Progenitor cell of endocrine pancreas (in vitro differentiated cells): Measurements from ENCODE around the gene SFTPA2. TPM values are rescaled to one million over a fixed set of nuclear protein-coding genes. Genes with fewer than 3 reads are reported as not detected.

ENCODE experiments used
- DNase-seq: peaks from one replicate; pipeline ENCODE4 v3.0.0; 2021; ENCODE audit warnings: low spot score; ENCODE audit not compliant: unreplicated experiment
- H3K27ac Mint-ChIP-seq: 2 replicates; pipeline ENCODE4 v1.8.0; 2021; ENCODE audit warnings: mild to moderate bottlenecking, moderate library complexity, mixed read lengths
- H3K27me3 Mint-ChIP-seq: 2 replicates; pipeline ENCODE4 v1.8.0; 2021; ENCODE audit warnings: mixed read lengths
- H3K36me3 Mint-ChIP-seq: 2 replicates; pipeline ENCODE4 v1.8.0; 2022; ENCODE audit warnings: mixed read lengths; ENCODE audit not compliant: insufficient read depth
- H3K4me1 Mint-ChIP-seq: 2 replicates; pipeline ENCODE4 v1.8.0; 2021; ENCODE audit warnings: low read depth, mixed read lengths
- H3K4me3 Mint-ChIP-seq: 2 replicates; pipeline ENCODE4 v1.8.0; 2021; ENCODE audit warnings: low read depth, mild to moderate bottlenecking, moderate library complexity, mixed read lengths
- H3K9me3 Mint-ChIP-seq: 2 replicates; pipeline ENCODE4 v1.8.0; 2021; ENCODE audit warnings: low read depth, mixed read lengths
- CTCF ChIP-seq: fragments of 200-600 bp; sonication (generic); IDR thresholded peaks from one replicate; pipeline ENCODE4 v1.5.0; 2021; ENCODE audit warnings: antibody characterized with exemption, mild to moderate bottlenecking; ENCODE audit not compliant: unreplicated experiment
- long read RNA-seq: library from polyadenylated mRNA; unstranded; transcript quantifications from one replicate; pipeline ENCODE4 v2.0.0, GENCODE V29; 2020
- total RNA-seq: library from RNA; stranded (reverse); gene quantifications from 2 replicates; pipeline ENCODE4 v1.2.1, GENCODE V29; 2021

Gene SFTPA2
- not detected in 2 replicates for total RNA-seq
- long read RNA-seq: 0 reads

GRCh38 chr10:79560160-79560709 lies at the start of gene SFTPA2:
SFTPA2 (minus strand) TSS chr10:79560407; CDS start chr10:79559483, 924 bp downstream.
- Mint-ChIP-seq H3K27ac (no peak within 1 kb of the TSS), H3K27me3 (peaks cover 35% of the 10 kb centered on the region), H3K9me3 (no peaks in the 10 kb centered on the region), H3K4me1 (peaks cover 2% of the 10 kb centered on the region), H3K4me3 (no peak within 1 kb of the TSS), H3K36me3 (no peaks in the 10 kb centered on the region)
- DNase-seq: no peak
- no peak for TF ChIP-seq CTCF

GRCh38 chr10:79608505-79609375 lies 48.5 kb upstream of the SFTPA2 start:
- Mint-ChIP-seq H3K4me3 (no peak overlapping the region), H3K4me1 (no peaks in the 10 kb centered on the region), H3K27me3 (peaks cover 37% of the 10 kb centered on the region), H3K9me3 (no peaks in the 10 kb centered on the region), H3K27ac (no peak overlapping the region), H3K36me3 (no peaks in the 10 kb centered on the region)
- TF ChIP-seq CTCF: peak; percentile 78
- DNase-seq: peak; percentile 37

- no peak for TF ChIP-seq CTCF
Observed at GRCh38 chr10:79605308-79605707, 45.1 kb upstream of the SFTPA2 start.

GRCh38 chr10:79604294-79604693 lies 44.1 kb upstream of the SFTPA2 start:
- no peak overlapping the region for H3K4me3 Mint-ChIP-seq
- peaks cover 5% of the 10 kb centered on the region for H3K9me3 Mint-ChIP-seq
- TF ChIP-seq CTCF: no peak
- no peaks in the 10 kb centered on the region for H3K36me3 Mint-ChIP-seq
- no peak for DNase-seq
- H3K27ac Mint-ChIP-seq: no peak overlapping the region
- no peaks in the 10 kb centered on the region for H3K4me1 Mint-ChIP-seq
- H3K27me3 Mint-ChIP-seq: peaks cover 40% of the 10 kb centered on the region

More at GRCh38 chr10:79605308-79605707, 45.1 kb upstream of the SFTPA2 start:
- Mint-ChIP-seq H3K4me1 (no peaks in the 10 kb centered on the region), H3K4me3 (no peak overlapping the region), H3K36me3 (no peaks in the 10 kb centered on the region), H3K9me3 (peaks cover 5% of the 10 kb centered on the region), H3K27ac (no peak overlapping the region), H3K27me3 (peaks cover 44% of the 10 kb centered on the region)
- DNase-seq: no peak

GRCh38 chr10:79602953-79603352 lies 42.7 kb upstream of the SFTPA2 start:
- H3K27me3 Mint-ChIP-seq: peaks cover 39% of the 10 kb centered on the region

More at GRCh38 chr10:79602953-79603352, 42.7 kb upstream of the SFTPA2 start:
- Mint-ChIP-seq H3K4me1 (no peaks in the 10 kb centered on the region), H3K9me3 (peaks cover 12% of the 10 kb centered on the region), H3K36me3 (no peaks in the 10 kb centered on the region), H3K27ac (no peak overlapping the region), H3K4me3 (no peak overlapping the region)
- no peak for DNase-seq
- no peak for TF ChIP-seq CTCF
